Fibroblast of lung (primary cell): ENCODE data around the gene IBTK. TPM values are rescaled to one million over a fixed set of nuclear protein-coding genes. Genes with fewer than 3 reads are reported as not detected.

Experiments used
- DNase-seq, 2 donors: peaks; one replicate each; pipeline versions ENCODE4 v3.0.0 to v3.0.0-alpha.2; 2010; ENCODE audit warnings: low read depth in 2 of 2
- H2AFZ ChIP-seq: 2 replicates; pipeline ENCODE4 v1.5.1; 2012; ENCODE audit warnings: low read length, control low read depth, inconsistent platforms
- H3K27ac ChIP-seq: 2 replicates; pipeline ENCODE4 v1.5.1; 2011; ENCODE audit warnings: low read length, control low read depth; ENCODE audit not compliant: insufficient read depth
- H3K27me3 ChIP-seq: 2 replicates; pipeline ENCODE4 v1.5.1; 2011; ENCODE audit warnings: mild to moderate bottlenecking, low read length; ENCODE audit not compliant: control insufficient read depth, insufficient read depth
- H3K36me3 ChIP-seq: 2 replicates; pipeline ENCODE4 v1.5.1; 2011; ENCODE audit warnings: low read length; ENCODE audit not compliant: control insufficient read depth, insufficient read depth
- H3K4me1 ChIP-seq: 2 replicates; pipeline ENCODE4 v1.5.1; 2011; ENCODE audit warnings: low read length; ENCODE audit not compliant: control insufficient read depth, insufficient read depth; ENCODE audit errors: extremely low read depth
- H3K4me2 ChIP-seq: 2 replicates; pipeline ENCODE4 v1.5.1; 2011; ENCODE audit warnings: low read length, control low read depth; ENCODE audit not compliant: insufficient read depth; ENCODE audit errors: extremely low read depth
- H3K4me3 ChIP-seq, 4 experiments: fragments of 200-600 bp in 1 of 4; sonication (generic) in 1 of 4; replicated peaks in 1 of 4; 2 replicates each; pipeline ENCODE4 v1.5.1; 2011 to 2016; ENCODE audit warnings: low read length in 4 of 4, low read depth in 3 of 4, mild to moderate bottlenecking in 3 of 4, control low read depth in 2 of 4, inconsistent platforms in 1 of 4, mixed read lengths in 1 of 4; ENCODE audit not compliant: insufficient read depth in 1 of 4; ENCODE audit errors: control extremely low read depth in 1 of 4
- H3K79me2 ChIP-seq: 2 replicates; pipeline ENCODE4 v1.5.1; 2012; ENCODE audit warnings: mild to moderate bottlenecking, low read length, inconsistent platforms; ENCODE audit not compliant: control insufficient read depth, insufficient read depth
- H3K9ac ChIP-seq: 2 replicates; pipeline ENCODE4 v1.5.1; 2011; ENCODE audit warnings: mild to moderate bottlenecking, low read length, control low read depth; ENCODE audit not compliant: insufficient read depth
- H3K9me3 ChIP-seq: 2 replicates; pipeline ENCODE4 v1.5.1; 2012; ENCODE audit warnings: low read depth, low read length; ENCODE audit not compliant: control insufficient read depth, insufficient read depth
- H4K20me1 ChIP-seq: 2 replicates; pipeline ENCODE4 v1.5.1; 2011; ENCODE audit warnings: low read length; ENCODE audit not compliant: control insufficient read depth, insufficient read depth; ENCODE audit errors: extremely low read depth
- EZH2 ChIP-seq: IDR thresholded peaks from 2 replicates; pipeline ENCODE4 v1.5.1; 2012; ENCODE audit warnings: low read length, control low read depth, mild to moderate bottlenecking; ENCODE audit errors: missing control alignments
- polyA plus RNA-seq, 2 donors: library from polyadenylated mRNA; depleted of rRNA in 1 of 2; stranded (reverse) in 1 of 2; unstranded in 1 of 2; fragments of >200 nt; gene quantifications; 2 replicates each; pipeline ENCODE4 v1.2.1, GENCODE V29; 2011 to 2012; ENCODE audit warnings: missing spikeins in 1 of 2
- total RNA-seq: library from RNA; depleted of rRNA; stranded (reverse); fragments of >200 nt; gene quantifications from 2 replicates; pipeline ENCODE4 v1.2.1, GENCODE V29; 2014
- TF ChIP-seq, protein P1 (sequence below), 2 donors: IDR thresholded peaks in 1 of 2; conservative IDR thresholded peaks in 1 of 2; 1 replicate in 1 of 2; 2 replicates in 1 of 2; pipeline ENCODE4 v1.5.1; 2011 to 2012; ENCODE audit warnings: low read length in 2 of 2, control low read depth in 1 of 2, inconsistent platforms in 1 of 2, low read depth in 1 of 2, mild to moderate bottlenecking in 1 of 2

The IBTK gene
- total and polyA plus RNA-seq, 2 donors (not counting 1 experiment from before 2014, with no cell fraction given): 36.0 to 66.9 TPM

DNA sequence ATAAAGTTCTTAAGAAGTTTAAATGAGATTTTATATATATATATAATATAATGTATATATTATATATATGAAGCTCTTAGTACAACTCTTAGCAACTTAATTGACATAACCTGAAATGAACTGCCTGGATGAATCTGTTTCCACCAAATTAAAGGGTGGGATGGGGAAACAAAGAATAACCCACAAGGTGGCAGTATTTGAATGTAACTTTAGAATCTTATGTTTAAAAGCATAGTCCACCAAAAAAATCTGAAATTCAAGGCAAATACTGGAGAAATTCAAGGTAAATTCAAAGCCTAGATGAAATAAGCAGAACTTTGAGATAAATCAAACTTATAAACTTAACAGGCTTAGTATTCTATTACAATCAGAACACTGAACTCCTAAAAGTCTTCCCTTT is 4.4 kb upstream of the IBTK start:
- H3K9ac ChIP-seq: no peak overlapping the region
- DNase-seq: peak; percentile 27 to 67
- no peaks in the 10 kb centered on the region for H4K20me1 ChIP-seq
- H3K36me3 ChIP-seq: no peaks in the 10 kb centered on the region
- H3K27ac ChIP-seq: no peak overlapping the region
- no peaks in the 10 kb centered on the region for H3K9me3 ChIP-seq
- no peak overlapping the region for H3K4me2 ChIP-seq
- no peak overlapping the region for H2AFZ ChIP-seq
- no peak for TF ChIP-seq EZH2
- TF ChIP-seq, protein P1, sequence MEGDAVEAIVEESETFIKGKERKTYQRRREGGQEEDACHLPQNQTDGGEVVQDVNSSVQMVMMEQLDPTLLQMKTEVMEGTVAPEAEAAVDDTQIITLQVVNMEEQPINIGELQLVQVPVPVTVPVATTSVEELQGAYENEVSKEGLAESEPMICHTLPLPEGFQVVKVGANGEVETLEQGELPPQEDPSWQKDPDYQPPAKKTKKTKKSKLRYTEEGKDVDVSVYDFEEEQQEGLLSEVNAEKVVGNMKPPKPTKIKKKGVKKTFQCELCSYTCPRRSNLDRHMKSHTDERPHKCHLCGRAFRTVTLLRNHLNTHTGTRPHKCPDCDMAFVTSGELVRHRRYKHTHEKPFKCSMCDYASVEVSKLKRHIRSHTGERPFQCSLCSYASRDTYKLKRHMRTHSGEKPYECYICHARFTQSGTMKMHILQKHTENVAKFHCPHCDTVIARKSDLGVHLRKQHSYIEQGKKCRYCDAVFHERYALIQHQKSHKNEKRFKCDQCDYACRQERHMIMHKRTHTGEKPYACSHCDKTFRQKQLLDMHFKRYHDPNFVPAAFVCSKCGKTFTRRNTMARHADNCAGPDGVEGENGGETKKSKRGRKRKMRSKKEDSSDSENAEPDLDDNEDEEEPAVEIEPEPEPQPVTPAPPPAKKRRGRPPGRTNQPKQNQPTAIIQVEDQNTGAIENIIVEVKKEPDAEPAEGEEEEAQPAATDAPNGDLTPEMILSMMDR (conservative IDR thresholded peaks at IDR 0.05 in 1 of 2, IDR thresholded peaks at IDR 0.05 in 1 of 2; ENCODE audit: low read depth in 1 of 2, low read length in 2 of 2): peak; percentile 20 to 46
- H3K27me3 ChIP-seq: no peaks in the 10 kb centered on the region
- H3K79me2 ChIP-seq: peaks cover 8% of the 10 kb centered on the region
- H3K4me1 ChIP-seq: peaks cover 8% of the 10 kb centered on the region
- no peak overlapping the region for H3K4me3 ChIP-seq

DNA sequence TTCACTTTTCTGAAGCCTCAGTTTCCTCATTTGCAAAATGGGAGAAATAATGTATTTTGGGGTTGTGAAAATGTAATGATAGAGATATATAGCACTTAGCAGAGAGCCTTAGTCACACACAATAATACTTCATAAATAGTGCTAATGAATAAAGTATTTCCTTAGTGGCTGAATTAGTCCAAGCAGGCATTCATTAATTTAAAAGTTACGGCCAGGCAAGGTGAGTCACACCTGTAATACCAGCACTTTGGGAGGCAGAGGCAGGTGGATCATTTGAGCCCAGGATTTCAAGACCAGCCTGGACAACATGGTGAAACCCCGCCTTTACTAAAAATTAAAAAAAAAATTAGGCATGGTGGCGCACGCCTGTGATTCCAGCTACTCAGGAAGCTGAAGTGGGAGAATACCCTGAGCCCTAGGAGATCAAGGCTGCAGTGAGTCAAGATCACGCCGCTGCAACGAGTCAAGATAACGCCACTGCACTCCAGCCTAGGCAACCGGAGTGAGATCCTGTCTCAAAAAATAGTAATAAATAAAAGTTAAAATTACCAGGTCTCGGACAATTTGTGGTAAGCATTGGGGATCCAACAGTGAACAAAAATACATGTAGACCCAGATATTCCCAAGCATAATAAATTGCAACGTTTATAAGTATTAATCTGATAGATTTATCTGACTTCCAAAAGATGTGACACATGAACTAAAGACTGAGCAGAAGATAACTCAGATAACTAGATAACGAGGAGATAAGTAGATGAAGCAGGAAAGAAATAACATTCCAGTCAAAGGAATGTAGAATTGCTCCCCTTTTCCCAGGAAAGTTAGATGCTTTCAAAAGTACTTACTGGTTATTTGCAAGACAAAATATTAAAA is 2.1 kb upstream of the IBTK start:
- peaks cover 8% of the 10 kb centered on the region for H3K4me1 ChIP-seq
- H3K4me3 ChIP-seq: no peak overlapping the region
- no peak overlapping the region for H3K4me2 ChIP-seq
- no peak overlapping the region for H3K27ac ChIP-seq
- H3K79me2 ChIP-seq: peaks cover 32% of the 10 kb centered on the region
- H3K9me3 ChIP-seq: no peaks in the 10 kb centered on the region
- no peak overlapping the region for H3K9ac ChIP-seq
- no peak for TF ChIP-seq EZH2
- TF ChIP-seq, protein P1 (conservative IDR thresholded peaks at IDR 0.05 in 1 of 2, IDR thresholded peaks at IDR 0.05 in 1 of 2; ENCODE audit: low read depth in 1 of 2, low read length in 2 of 2): no peak
- H3K27me3 ChIP-seq: no peaks in the 10 kb centered on the region
- no peaks in the 10 kb centered on the region for H4K20me1 ChIP-seq
- peak in 1 of 2 donors; percentile 20 for DNase-seq
- no peaks in the 10 kb centered on the region for H3K36me3 ChIP-seq
- no peak overlapping the region for H2AFZ ChIP-seq

DNA sequence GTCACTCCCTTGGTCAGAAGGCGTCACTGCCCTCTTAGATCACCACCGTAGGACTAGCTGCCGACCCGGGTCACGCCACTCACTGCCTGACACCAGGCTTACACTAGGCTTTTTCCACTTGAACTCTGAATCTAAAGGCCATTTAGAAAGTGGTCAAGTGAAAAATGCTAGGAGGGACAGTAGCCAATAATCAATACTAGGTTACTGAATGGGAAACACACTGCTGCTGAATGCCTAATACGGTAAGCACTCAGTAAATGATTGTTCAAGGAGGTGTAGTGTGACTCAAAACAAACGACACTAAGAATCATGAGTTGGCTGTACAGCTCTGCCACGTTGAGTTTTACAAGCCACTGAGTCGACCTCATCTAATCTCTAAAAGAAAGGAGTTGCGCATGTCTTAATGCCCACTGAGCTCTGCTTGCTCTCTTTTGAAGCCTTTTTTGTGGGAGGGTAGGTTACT is 760 bp upstream of the IBTK start:
- Histone ChIP-seq H3K9me3 (no peaks in the 10 kb centered on the region), H3K9ac (peak overlapping the region; percentile 56), H2AFZ (peak overlapping the region; percentile 100), H3K27me3 (no peaks in the 10 kb centered on the region), H3K4me2 (peak overlapping the region; percentile 92), H3K36me3 (no peaks in the 10 kb centered on the region), H3K27ac (peak overlapping the region; percentile 93), H4K20me1 (no peaks in the 10 kb centered on the region), H3K79me2 (peaks cover 45% of the 10 kb centered on the region), H3K4me3 (peak overlapping the region; percentile 71 to 94 (median 80)), H3K4me1 (peaks cover 8% of the 10 kb centered on the region)
- peak; percentile 48 to 81 for DNase-seq
- no peak for TF ChIP-seq EZH2
- TF ChIP-seq, protein P1 (conservative IDR thresholded peaks at IDR 0.05 in 1 of 2, IDR thresholded peaks at IDR 0.05 in 1 of 2; ENCODE audit: low read depth in 1 of 2, low read length in 2 of 2): no peak
